Measurements from ENCODE around the gene PLEK.
A peak's percentile ranks its signal among the peaks of the same experiment; 100 is the strongest.

PLEK gene

GRCh38 chr2:68325056-68325455 is 40.0 kb upstream of the PLEK start:
- TF ChIP-seq, protein P1, sequence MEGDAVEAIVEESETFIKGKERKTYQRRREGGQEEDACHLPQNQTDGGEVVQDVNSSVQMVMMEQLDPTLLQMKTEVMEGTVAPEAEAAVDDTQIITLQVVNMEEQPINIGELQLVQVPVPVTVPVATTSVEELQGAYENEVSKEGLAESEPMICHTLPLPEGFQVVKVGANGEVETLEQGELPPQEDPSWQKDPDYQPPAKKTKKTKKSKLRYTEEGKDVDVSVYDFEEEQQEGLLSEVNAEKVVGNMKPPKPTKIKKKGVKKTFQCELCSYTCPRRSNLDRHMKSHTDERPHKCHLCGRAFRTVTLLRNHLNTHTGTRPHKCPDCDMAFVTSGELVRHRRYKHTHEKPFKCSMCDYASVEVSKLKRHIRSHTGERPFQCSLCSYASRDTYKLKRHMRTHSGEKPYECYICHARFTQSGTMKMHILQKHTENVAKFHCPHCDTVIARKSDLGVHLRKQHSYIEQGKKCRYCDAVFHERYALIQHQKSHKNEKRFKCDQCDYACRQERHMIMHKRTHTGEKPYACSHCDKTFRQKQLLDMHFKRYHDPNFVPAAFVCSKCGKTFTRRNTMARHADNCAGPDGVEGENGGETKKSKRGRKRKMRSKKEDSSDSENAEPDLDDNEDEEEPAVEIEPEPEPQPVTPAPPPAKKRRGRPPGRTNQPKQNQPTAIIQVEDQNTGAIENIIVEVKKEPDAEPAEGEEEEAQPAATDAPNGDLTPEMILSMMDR (conservative IDR thresholded peaks at IDR 0.05; ENCODE audit: low read depth, low read length) = no peak
- no peak for DNase-seq (ENCODE audit: low read depth)
- no peak overlapping the region for H3K4me3 ChIP-seq (ENCODE audit: low read depth, low read length)

GRCh38 chr2:68328901-68329300 is 36.2 kb upstream of the PLEK start:
- TF ChIP-seq, protein P1 (conservative IDR thresholded peaks at IDR 0.05; ENCODE audit: low read depth, low read length) = no peak
- no peak overlapping the region for H3K4me3 ChIP-seq (ENCODE audit: low read depth, low read length)
- DNase-seq (ENCODE audit: low read depth) = no peak

- TF ChIP-seq, protein P1 (conservative IDR thresholded peaks at IDR 0.05; ENCODE audit: low read depth, low read length) = no peak
- H3K4me3 ChIP-seq (ENCODE audit: low read depth, low read length) = no peak overlapping the region
- peak; percentile 49 for DNase-seq (ENCODE audit: low read depth)
These were observed 34.4 kb upstream of the PLEK start for GRCh38 chr2:68330691-68331090.

DNA sequence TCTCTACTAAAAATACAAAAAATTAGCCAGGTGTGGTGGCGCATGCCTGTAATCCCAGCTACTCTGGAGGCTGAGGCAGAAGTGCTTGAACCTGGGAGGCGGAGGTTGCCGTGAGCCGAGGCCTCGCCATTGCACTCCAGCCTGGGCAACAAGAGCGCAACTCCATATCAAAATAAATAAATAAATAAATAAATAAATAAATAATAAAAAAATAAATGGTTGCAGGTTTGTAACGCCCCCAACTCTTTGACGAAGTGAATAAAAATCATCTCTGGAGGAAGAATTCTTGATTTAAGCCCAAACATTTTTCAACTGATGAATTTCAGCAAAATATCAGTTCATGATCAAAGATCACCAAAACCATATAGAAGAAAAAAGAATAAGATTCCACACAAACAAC is 32.1 kb upstream of the PLEK start:
- DNase-seq (ENCODE audit: low read depth) = no peak
- TF ChIP-seq, protein P1 (conservative IDR thresholded peaks at IDR 0.05; ENCODE audit: low read depth, low read length) = no peak
- no peak overlapping the region for H3K4me3 ChIP-seq (ENCODE audit: low read depth, low read length)

DNA sequence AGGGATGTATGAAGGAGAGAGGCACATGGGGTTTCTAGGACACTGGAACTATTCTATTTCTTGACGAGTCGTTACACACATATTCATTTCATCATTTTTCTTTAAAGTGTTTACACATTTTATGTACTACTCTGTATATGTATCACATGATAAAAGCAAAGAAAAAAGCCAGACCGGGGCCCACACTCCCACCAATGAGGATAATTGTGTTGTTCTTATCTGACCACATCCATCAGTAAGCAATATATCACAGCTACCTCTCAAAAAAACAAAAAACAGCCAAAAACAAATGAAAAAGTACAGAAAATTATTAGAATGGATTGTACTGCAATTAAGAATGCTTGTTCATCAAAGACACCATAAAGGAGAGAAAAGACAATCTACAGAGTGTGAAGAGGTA is 31.2 kb upstream of the PLEK start:
- DNase-seq (ENCODE audit: low read depth) = no peak
- no peak overlapping the region for H3K4me3 ChIP-seq (ENCODE audit: low read depth, low read length)
- TF ChIP-seq, protein P1 (conservative IDR thresholded peaks at IDR 0.05; ENCODE audit: low read depth, low read length) = no peak

DNA sequence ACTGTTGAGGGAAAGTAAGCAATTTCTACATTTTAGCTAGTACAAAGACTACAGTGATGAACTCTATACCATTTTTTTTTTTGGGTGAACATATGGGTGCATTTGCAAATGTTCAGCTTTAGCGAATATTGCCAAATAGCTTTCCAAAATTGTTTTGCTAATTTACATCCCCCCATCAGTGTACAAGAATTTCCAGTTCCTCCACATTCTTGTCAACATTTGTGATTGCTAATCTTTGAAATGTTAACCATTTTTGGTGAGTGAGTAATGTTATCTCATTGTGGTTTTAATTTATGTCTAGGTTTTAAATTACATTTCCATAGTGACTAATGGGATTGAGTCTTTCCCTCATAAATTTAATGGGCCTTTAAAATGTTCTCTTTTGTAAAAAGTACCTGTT is 28.9 kb upstream of the PLEK start:
- peak; percentile 62 for DNase-seq (ENCODE audit: low read depth)
- no peak overlapping the region for H3K4me3 ChIP-seq (ENCODE audit: low read depth, low read length)
- TF ChIP-seq, protein P1 (conservative IDR thresholded peaks at IDR 0.05; ENCODE audit: low read depth, low read length) = no peak

DNA sequence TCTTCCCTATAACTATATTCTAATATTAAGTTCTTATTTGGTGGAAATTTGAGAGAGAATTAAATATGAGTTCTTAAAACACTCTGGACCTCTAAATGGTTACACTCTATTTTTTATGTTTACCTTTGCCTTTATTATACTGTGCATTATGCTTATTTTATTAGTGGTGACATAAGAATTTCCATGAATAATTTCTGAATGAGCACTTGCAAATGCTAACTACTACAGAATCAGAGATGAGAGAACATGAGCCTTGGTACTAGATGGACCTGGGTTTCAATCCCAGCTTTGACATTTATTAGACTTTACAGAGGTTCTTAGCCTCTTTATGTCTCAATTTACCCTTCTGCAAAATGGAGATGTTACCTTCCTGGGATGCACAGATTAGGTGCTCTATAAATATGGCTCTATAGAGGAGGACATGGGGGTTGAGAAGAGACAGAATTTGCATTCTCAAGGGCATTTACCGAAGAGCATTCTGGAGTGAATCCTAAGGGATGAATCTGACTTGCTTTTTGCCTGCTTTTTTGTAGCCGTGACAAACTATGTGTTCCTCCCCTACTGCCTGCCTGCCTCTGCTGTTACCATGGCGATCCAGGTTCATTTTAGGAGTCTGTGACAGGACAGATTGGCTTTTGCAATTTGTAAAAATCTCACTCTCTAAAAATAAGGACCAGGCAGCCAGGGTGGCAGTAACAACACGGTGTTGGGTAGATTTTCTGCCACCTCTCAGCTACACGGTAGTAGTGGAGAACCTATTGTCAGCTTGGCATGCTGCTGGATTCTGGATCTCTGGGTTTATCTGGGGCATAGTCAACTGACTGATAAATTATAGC is 24.6 kb upstream of the PLEK start:
- DNase-seq (ENCODE audit: low read depth) = no peak
- no peak overlapping the region for H3K4me3 ChIP-seq (ENCODE audit: low read depth, low read length)
- TF ChIP-seq, protein P1 (conservative IDR thresholded peaks at IDR 0.05; ENCODE audit: low read depth, low read length) = no peak
